KOPT-K1 (cell line): ENCODE results near the gene NAA60.

Source experiments
- H3K27ac ChIP-seq: fragments of 200-600 bp; sonication (generic); 2 replicates; pipeline ENCODE4 v1.5.1; 2016; ENCODE audit warnings: antibody characterized with exemption, mild to moderate bottlenecking, low read depth, low read length; ENCODE audit not compliant: poor library complexity, severe bottlenecking
- H3K36me3 ChIP-seq: fragments of 200-600 bp; sonication (generic); 2 replicates; pipeline ENCODE4 v1.5.1; 2017; ENCODE audit warnings: antibody characterized with exemption, mild to moderate bottlenecking, low read length, moderate library complexity; ENCODE audit not compliant: insufficient read depth
- H3K9me3 ChIP-seq: fragments of 200-600 bp; sonication (generic); 2 replicates; pipeline ENCODE4 v1.5.1; 2017; ENCODE audit warnings: antibody characterized with exemption, low read length, mild to moderate bottlenecking; ENCODE audit not compliant: insufficient read depth, poor library complexity, severe bottlenecking

NAA60 gene

DNA sequence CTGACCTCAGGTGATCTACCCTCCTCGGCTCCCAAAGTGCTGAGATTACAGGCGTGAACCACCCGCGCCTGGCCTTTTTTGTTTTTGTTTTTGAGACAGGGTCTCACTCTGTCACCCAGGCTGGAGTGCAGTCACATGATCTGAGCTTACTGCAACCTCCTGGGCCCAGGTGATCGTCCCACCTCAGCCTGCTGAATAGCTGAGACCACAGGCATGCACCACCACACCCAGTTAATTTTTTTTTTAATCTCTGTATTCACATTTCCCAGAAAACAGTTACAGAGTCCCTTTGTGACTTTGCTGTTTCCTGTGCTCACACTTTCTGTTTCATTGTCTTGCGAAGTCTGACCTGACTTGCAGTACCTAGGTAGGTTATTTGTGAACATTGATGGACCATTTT lies 60.0 kb downstream of the NAA60 start:
- Histone ChIP-seq H3K9me3 (no peaks in the 10 kb centered on the region), H3K36me3 (no peaks in the 10 kb centered on the region), H3K27ac (peak overlapping the region; percentile 82)

- Histone ChIP-seq H3K9me3 (no peaks in the 10 kb centered on the region), H3K27ac (peak overlapping the region; percentile 66), H3K36me3 (peaks cover 30% of the 10 kb centered on the region)
Measured at GRCh38 chr16:3508736-3509135, 65.3 kb downstream of the NAA60 start.

- peaks cover 37% of the 10 kb centered on the region for H3K36me3 ChIP-seq
- H3K27ac ChIP-seq, result peak overlapping the region; percentile 66
Measured at GRCh38 chr16:3509470-3509928, 66.0 kb downstream of the NAA60 start.

GRCh38 chr16:3510416-3510815 lies 66.9 kb downstream of the NAA60 start:
- Histone ChIP-seq H3K36me3 (peaks cover 47% of the 10 kb centered on the region), H3K27ac (peak overlapping the region; percentile 29), H3K9me3 (no peaks in the 10 kb centered on the region)

More at GRCh38 chr16:3509470-3509928, 66.0 kb downstream of the NAA60 start:
- H3K9me3 ChIP-seq, result no peaks in the 10 kb centered on the region

GRCh38 chr16:3511286-3512180 lies 68.1 kb downstream of the NAA60 start:
- no peaks in the 10 kb centered on the region for H3K9me3 ChIP-seq
- H3K27ac ChIP-seq, result no peak overlapping the region
- peaks cover 57% of the 10 kb centered on the region for H3K36me3 ChIP-seq

- Histone ChIP-seq H3K9me3 (no peaks in the 10 kb centered on the region), H3K27ac (no peak overlapping the region), H3K36me3 (peaks cover 75% of the 10 kb centered on the region)
Measured at GRCh38 chr16:3513892-3514583, 70.6 kb downstream of the NAA60 start.

GRCh38 chr16:3514621-3515020 lies 71.1 kb downstream of the NAA60 start:
- peaks cover 80% of the 10 kb centered on the region for H3K36me3 ChIP-seq
- H3K9me3 ChIP-seq, result no peaks in the 10 kb centered on the region
- H3K27ac ChIP-seq, result no peak overlapping the region

DNA sequence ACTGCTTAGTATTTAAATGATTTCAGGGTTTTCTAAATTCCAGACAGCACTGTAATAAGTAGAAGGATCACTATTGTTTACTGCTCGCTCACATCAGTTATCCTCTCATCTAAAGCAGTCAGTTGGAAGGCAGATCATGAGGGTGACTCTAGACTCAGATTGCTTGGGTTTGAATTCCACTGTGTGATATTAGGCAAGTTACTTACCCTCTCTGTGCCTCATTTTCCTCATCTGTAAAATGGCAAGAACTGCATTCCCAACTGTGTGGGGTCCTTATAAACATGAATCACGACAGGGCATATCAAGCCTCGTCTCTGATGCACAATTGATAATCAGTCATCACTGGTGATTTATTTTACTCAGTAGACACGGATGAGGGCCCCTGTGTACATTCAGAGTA lies 72.4 kb downstream of the NAA60 start:
- Histone ChIP-seq H3K27ac (no peak overlapping the region), H3K9me3 (no peaks in the 10 kb centered on the region), H3K36me3 (peaks cover 82% of the 10 kb centered on the region)

DNA sequence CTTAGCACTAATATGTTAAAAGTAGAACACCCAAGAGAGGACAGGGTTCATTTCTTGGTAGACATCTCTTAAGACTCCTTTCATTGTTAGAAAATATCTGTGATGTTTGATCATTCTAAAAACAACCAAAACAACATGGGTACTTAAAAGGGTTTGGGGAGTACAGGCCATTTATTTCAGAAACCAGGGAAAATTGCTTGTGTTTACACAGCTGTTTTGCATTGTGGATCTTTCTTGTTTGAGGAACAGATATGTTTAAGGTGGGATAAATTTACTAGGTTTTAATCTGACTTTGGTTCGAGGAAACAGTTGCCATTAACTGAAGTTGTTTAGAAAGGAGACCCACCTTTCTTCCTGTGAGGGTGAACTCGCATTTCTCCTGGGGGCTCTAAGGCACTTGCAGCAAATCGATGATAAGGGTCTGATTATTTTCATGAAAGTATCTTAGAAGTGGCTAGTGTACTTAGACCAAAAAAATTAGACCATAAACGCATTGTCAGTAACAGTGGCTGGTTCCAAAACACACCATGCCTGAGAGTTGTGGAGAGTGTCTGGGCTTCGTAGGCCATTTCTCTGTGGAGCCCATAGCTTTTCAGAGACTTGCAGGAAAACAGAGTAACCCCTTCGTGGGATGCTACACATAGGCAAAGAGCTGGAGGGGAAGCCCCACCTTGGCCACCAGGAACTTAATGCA lies 75.0 kb downstream of the NAA60 start:
- Histone ChIP-seq H3K27ac (no peak overlapping the region), H3K9me3 (no peaks in the 10 kb centered on the region), H3K36me3 (peaks cover 68% of the 10 kb centered on the region)

GRCh38 chr16:3518986-3519348 lies 75.5 kb downstream of the NAA60 start:
- Histone ChIP-seq H3K27ac (no peak overlapping the region), H3K36me3 (peaks cover 68% of the 10 kb centered on the region), H3K9me3 (no peaks in the 10 kb centered on the region)

DNA sequence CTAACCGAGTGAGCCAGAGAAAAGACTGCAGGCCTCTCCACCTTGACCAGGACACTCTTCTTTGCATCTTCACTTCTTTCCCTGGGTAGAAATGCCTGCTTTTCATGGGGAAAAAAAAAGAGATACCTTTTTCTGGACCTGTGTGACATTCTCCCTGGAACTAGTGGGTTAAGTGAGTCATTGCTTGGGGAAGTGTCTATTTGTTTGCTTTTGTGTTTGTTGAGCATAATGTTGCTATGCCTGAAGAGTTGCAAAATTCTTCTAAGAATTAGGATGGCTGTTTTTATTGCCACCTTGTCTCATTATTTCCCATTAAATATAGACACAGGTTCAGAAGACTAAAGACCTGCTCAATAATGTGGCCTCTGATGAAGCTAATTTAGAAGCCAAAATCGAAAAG lies 76.1 kb downstream of the NAA60 start:
- H3K36me3 ChIP-seq, result peaks cover 67% of the 10 kb centered on the region
- no peaks in the 10 kb centered on the region for H3K9me3 ChIP-seq
- H3K27ac ChIP-seq, result no peak overlapping the region

- Histone ChIP-seq H3K9me3 (no peaks in the 10 kb centered on the region), H3K27ac (no peak overlapping the region), H3K36me3 (peaks cover 67% of the 10 kb centered on the region)
Measured at GRCh38 chr16:3520413-3520812, 76.9 kb downstream of the NAA60 start.

- Histone ChIP-seq H3K9me3 (no peaks in the 10 kb centered on the region), H3K27ac (no peak overlapping the region), H3K36me3 (peaks cover 68% of the 10 kb centered on the region)
Measured at GRCh38 chr16:3520841-3521240, 77.4 kb downstream of the NAA60 start.

DNA sequence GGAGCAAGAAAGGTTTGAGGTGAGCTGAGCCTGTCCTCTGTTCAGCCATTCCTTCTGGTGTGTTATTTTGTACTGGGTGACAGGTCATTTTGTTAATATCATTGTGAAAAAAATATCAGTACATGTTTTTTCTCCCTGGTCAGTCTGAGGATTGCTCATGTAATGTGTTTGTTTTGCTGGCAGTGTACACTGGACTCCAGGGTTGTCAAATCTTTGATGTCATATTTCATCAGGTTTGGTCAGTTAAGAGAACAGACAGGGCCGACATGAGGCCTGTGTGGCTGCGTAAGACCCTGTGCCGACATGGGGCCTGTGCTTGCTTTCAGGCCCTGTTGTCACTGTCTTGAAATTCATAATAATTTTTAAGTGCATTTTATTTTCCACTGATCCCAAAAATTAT lies 79.8 kb downstream of the NAA60 start:
- Histone ChIP-seq H3K27ac (no peak overlapping the region), H3K36me3 (peaks cover 66% of the 10 kb centered on the region), H3K9me3 (no peaks in the 10 kb centered on the region)

DNA sequence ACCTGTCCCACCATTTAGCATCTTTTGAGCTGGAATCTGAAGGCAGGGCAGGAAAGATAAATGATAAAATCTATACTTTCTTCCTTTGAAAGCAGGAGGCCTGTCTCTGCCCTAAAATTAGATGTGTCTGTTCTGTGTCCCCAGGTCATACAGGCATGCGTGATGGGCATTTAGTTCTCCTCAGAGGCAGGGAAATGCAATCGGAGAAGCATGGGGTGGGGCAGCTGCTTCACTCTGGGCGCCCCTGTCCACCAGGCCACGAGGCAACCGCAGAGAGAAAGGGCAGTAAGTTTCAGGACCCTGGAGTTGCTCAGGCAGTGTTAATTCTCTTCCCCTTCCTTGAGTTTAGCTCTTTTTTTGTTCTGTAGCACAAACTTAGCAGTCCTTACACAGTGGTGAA lies 82.5 kb downstream of the NAA60 start:
- peaks cover 58% of the 10 kb centered on the region for H3K36me3 ChIP-seq
- H3K27ac ChIP-seq, result no peak overlapping the region
- no peaks in the 10 kb centered on the region for H3K9me3 ChIP-seq
